ENCODE data around the gene DUSP5.

DUSP5 gene

GRCh38 chr10:110498982-110499795, 1.5 kb downstream of the DUSP5 start:
- H3K27me3 ChIP-seq (replicated peaks; ENCODE audit: insufficient read depth, low read length) = no peaks in the 10 kb centered on the region
- H3K4me3 ChIP-seq (ENCODE audit: low read length) = peak overlapping the region; percentile 86
- H3K36me3 ChIP-seq (replicated peaks; ENCODE audit: insufficient read depth, low read length) = peaks cover 7% of the 10 kb centered on the region; the same call in 1 of the 2 replicates
- H3K9me3 ChIP-seq (replicated peaks; ENCODE audit: insufficient read depth, low read length) = no peaks in the 10 kb centered on the region
- H3K27ac ChIP-seq (ENCODE audit: low read length) = peak overlapping the region; percentile 93
- no peak overlapping the region for H2AFZ ChIP-seq (ENCODE audit: low read length)
- peak overlapping the region; percentile 97 for H3K9ac ChIP-seq (ENCODE audit: low read length)
- TF ChIP-seq EZH2phosphoT487 (IDR thresholded peaks at IDR 0.05; ENCODE audit: low read length) (no peak), CTCF (IDR thresholded peaks at IDR 0.05; ENCODE audit: low read length) (peak; percentile 44)
- peak overlapping the region; percentile 96 for H3K4me2 ChIP-seq (ENCODE audit: low read depth, low read length)
- peak; percentile 79 for DNase-seq
- peaks cover 28% of the 10 kb centered on the region for H4K20me1 ChIP-seq (ENCODE audit: insufficient read depth, low read length)
- peaks cover 86% of the 10 kb centered on the region for H3K79me2 ChIP-seq (ENCODE audit: low read length)
- peaks cover 35% of the 10 kb centered on the region for H3K4me1 ChIP-seq (ENCODE audit: low read length)
- no peaks in the 10 kb centered on the region for H3K9me2 ChIP-seq (replicated peaks; ENCODE audit: insufficient read depth, low read length)
- peaks cover 59% of the 10 kb centered on the region for H3F3A ChIP-seq (ENCODE audit: insufficient read depth, low read length)

GRCh38 chr10:110499796-110500514, 2.2 kb downstream of the DUSP5 start:
- no peak for DNase-seq
- Histone ChIP-seq H3K27me3 (replicated peaks; ENCODE audit: insufficient read depth, low read length) (no peaks in the 10 kb centered on the region), H4K20me1 (ENCODE audit: insufficient read depth, low read length) (peaks cover 36% of the 10 kb centered on the region), H3K9ac (ENCODE audit: low read length) (peak overlapping the region; percentile 97), H3K79me2 (ENCODE audit: low read length) (peaks cover 93% of the 10 kb centered on the region), H3F3A (ENCODE audit: insufficient read depth, low read length) (peaks cover 67% of the 10 kb centered on the region), H3K9me2 (replicated peaks; ENCODE audit: insufficient read depth, low read length) (no peaks in the 10 kb centered on the region), H2AFZ (ENCODE audit: low read length) (no peak overlapping the region), H3K9me3 (replicated peaks; ENCODE audit: insufficient read depth, low read length) (no peaks in the 10 kb centered on the region), H3K4me1 (ENCODE audit: low read length) (peaks cover 43% of the 10 kb centered on the region), H3K4me3 (ENCODE audit: low read length) (peak overlapping the region; percentile 86), H3K27ac (ENCODE audit: low read length) (peak overlapping the region; percentile 93), H3K36me3 (replicated peaks; ENCODE audit: insufficient read depth, low read length) (peaks cover 13% of the 10 kb centered on the region), H3K4me2 (ENCODE audit: low read depth, low read length) (peak overlapping the region; percentile 96)
- TF ChIP-seq EZH2phosphoT487 (IDR thresholded peaks at IDR 0.05; ENCODE audit: low read length) = no peak
- TF ChIP-seq CTCF (IDR thresholded peaks at IDR 0.05; ENCODE audit: low read length) = no peak
- no peak for TF ChIP-seq EZH2 (optimal IDR thresholded peaks at IDR 0.05; ENCODE audit: low read depth, low read length)

GRCh38 chr10:110500515-110500905, 2.8 kb downstream of the DUSP5 start:
- Histone ChIP-seq H3K79me2 (ENCODE audit: low read length) (peaks cover 97% of the 10 kb centered on the region), H3K9me3 (replicated peaks; ENCODE audit: insufficient read depth, low read length) (no peaks in the 10 kb centered on the region), H3F3A (ENCODE audit: insufficient read depth, low read length) (peaks cover 72% of the 10 kb centered on the region), H3K4me1 (ENCODE audit: low read length) (peaks cover 48% of the 10 kb centered on the region), H3K27ac (ENCODE audit: low read length) (peak overlapping the region; percentile 93), H3K9ac (ENCODE audit: low read length) (peak overlapping the region; percentile 97), H3K36me3 (replicated peaks; ENCODE audit: insufficient read depth, low read length) (peaks cover 19% of the 10 kb centered on the region), H4K20me1 (ENCODE audit: insufficient read depth, low read length) (peaks cover 41% of the 10 kb centered on the region), H3K9me2 (replicated peaks; ENCODE audit: insufficient read depth, low read length) (no peaks in the 10 kb centered on the region), H3K4me3 (ENCODE audit: low read length) (peak overlapping the region; percentile 86), H2AFZ (ENCODE audit: low read length) (no peak overlapping the region), H3K4me2 (ENCODE audit: low read depth, low read length) (peak overlapping the region; percentile 96), H3K27me3 (replicated peaks; ENCODE audit: insufficient read depth, low read length) (no peaks in the 10 kb centered on the region)
- TF ChIP-seq CTCF (IDR thresholded peaks at IDR 0.05; ENCODE audit: low read length) = no peak
- no peak for TF ChIP-seq EZH2 (optimal IDR thresholded peaks at IDR 0.05; ENCODE audit: low read depth, low read length)
- DNase-seq = peak; percentile 28
